T47D (cell line): Measurements from ENCODE around the gene OSBPL10.

Source experiments
- DNase-seq, 2 experiments: peaks; one replicate each; pipeline versions ENCODE4 v3.0.0 to v3.0.0-alpha.2; 2011 to 2012; ENCODE audit warnings: low read depth in 1 of 2, low spot score in 1 of 2
- JUND ChIP-seq: IDR thresholded peaks from 2 replicates; pipeline ENCODE4 v1.6.1; 2012; ENCODE audit warnings: low read depth
- in situ Hi-C: cut with HindIII; loops from 2 replicates; pipeline ENCODE4 v1.10.0; 2016; ENCODE audit warnings: low sequenced_read_pairs, low pct_unique_long_range_greater_than_20kb

OSBPL10 gene

DNA sequence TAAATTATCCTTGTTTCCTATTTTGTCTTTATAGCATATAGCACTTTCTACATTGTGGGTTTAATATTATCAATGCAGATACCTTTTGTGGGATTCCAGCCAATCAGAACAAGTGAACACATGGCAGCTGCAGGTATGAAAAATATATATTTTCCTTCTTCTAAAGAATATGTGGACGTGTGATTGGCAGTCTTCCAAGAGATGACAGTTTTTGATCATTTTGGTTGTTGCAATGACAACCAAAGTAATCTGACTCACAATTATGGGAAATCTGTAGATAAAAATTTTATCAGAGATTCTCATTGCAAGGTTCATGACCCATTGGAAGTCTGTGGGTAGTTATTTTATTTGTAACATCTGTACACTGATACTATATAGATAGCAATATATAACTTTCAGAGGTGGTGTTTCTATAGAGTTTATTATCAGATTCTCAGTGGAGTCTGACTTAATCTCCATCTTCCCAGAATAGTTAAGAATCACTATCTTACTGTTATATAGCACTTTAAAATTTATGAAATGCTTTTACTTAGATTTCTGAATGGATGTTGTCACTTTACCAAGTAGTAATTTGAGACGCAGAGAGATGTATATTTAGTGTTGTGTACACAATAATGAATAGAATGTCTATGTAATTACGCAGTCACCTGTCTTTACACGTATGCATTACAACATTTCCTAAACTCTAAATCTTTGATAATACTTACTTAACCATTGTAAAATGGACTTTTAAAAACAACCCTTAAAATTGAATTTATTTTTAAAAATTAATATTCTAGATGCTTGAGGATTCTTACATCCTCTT, 365.8 kb downstream of the OSBPL10 start:
- peak in 1 of 2 experiments; percentile 17 for DNase-seq

DNA sequence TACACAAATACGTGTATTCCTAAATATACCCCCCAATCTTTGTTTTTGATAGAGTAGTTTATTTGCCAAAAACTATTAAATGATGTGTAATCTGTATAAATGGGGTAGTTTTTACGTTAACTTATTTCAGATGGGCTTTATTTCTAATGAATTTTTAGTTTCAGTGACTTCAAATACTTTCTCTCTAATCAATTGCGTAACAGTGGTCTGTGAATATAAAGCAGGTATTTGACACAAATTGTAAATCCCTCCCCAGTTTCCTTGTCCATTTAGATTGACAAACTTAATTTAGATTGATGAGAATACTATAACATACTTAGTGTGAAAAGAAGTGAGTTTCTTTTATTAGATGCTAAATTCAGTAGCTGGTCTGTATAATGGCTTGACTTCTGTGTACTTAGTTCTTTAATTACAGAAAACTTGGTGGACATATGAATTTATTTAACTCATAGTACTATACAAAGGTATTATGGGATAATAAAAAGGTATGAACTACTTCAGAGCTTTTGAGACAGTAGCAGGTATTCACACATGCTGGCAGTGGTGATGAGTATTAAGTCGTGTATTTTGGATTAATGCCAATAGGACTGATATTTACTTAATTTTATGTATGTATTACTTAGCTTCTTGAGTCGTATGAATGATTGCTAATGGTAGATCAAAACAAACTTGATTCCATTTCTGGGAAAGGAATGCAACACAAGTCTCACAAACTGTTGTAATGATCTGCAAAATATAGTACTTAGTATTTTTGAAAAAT, 366.7 kb downstream of the OSBPL10 start:
- peak in 1 of 2 experiments; percentile 19 for DNase-seq
- in situ Hi-C loops = no loop called here

More for the DNA sequence above, 365.8 kb downstream of the OSBPL10 start:
- in situ Hi-C loops = no loop called here
- TF ChIP-seq JUND = no peak

DNA sequence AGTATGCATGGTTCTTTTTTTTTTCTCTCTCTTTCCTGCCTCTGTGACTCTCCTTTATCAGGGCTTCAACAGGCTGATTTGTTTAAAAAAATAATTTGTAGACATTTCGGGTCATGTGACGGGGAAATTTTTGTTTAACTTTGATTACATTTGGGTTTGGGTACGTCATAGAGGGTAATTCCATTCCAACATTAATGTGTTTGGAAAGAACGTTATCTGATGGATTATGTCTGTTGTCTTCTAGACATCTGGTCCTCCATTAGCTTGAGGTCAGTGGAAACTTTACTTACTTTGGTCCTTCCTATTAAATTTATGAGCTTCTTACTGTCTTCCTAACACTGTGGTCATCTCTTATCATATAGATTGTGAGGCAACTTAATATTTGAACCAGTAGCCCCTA, 367.4 kb downstream of the OSBPL10 start:
- DNase-seq = no peak
- no peak for TF ChIP-seq JUND
- in situ Hi-C loops = no loop called here

More for the DNA sequence above, 366.7 kb downstream of the OSBPL10 start:
- TF ChIP-seq JUND = no peak

DNA sequence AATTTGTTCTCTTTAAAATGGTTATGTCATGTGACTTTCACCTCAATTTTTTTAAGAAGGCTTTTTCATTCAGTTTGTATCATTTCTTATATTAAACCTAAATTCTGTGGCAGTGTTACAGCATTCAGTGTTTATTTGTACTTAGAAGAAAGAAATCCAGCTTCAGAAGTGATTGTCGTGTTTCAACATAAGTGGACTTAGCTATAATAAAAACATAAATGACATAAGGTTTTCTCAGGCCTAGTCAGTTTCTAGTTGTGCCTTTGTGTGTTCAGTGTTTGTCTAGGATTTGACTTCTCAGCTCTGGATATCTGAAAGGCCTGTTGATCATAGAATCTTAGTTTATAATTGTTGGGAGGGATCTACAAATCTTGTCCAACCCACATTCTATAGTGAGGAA, 367.9 kb downstream of the OSBPL10 start:
- TF ChIP-seq JUND = no peak
- DNase-seq = no peak
- in situ Hi-C loops = no loop called here
